Gastroesophageal sphincter (tissue), 3 donors: ENCODE results near the gene EPC1.

Experiments used
- EP300 ChIP-seq: sonication (generic); formaldehyde crosslinking; IDR thresholded peaks from one replicate; pipeline ENCODE4 v1.6.1; 2017; ENCODE audit warnings: antibody characterized with exemption, mild to moderate bottlenecking
- POLR2A ChIP-seq, 2 donors: fragments of 450-650 bp; IDR thresholded peaks; one replicate each; pipeline ENCODE4 v1.6.1; 2017; ENCODE audit warnings: antibody characterized with exemption in 2 of 2, mild to moderate bottlenecking in 2 of 2, moderate library complexity in 1 of 2
- POLR2AphosphoS5 ChIP-seq: sonication (generic); formaldehyde crosslinking; IDR thresholded peaks from one replicate; pipeline ENCODE4 v1.6.1; 2017; ENCODE audit warnings: antibody characterized with exemption
- TF ChIP-seq, protein P1 (sequence below), 4 experiments: fragments of 200-600 bp in 2 of 4; fragments of 450-650 bp in 2 of 4; sonication (generic) in 1 of 4; IDR thresholded peaks; one replicate each; pipeline ENCODE4 v1.5.1; 2017 to 2019; ENCODE audit warnings: antibody characterized with exemption in 4 of 4, mild to moderate bottlenecking in 2 of 4, moderate library complexity in 2 of 4

- TF ChIP-seq, protein P1, sequence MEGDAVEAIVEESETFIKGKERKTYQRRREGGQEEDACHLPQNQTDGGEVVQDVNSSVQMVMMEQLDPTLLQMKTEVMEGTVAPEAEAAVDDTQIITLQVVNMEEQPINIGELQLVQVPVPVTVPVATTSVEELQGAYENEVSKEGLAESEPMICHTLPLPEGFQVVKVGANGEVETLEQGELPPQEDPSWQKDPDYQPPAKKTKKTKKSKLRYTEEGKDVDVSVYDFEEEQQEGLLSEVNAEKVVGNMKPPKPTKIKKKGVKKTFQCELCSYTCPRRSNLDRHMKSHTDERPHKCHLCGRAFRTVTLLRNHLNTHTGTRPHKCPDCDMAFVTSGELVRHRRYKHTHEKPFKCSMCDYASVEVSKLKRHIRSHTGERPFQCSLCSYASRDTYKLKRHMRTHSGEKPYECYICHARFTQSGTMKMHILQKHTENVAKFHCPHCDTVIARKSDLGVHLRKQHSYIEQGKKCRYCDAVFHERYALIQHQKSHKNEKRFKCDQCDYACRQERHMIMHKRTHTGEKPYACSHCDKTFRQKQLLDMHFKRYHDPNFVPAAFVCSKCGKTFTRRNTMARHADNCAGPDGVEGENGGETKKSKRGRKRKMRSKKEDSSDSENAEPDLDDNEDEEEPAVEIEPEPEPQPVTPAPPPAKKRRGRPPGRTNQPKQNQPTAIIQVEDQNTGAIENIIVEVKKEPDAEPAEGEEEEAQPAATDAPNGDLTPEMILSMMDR (IDR thresholded peaks at IDR 0.05): no peak
- TF ChIP-seq POLR2A (IDR thresholded peaks at IDR 0.05) (no peak), POLR2AphosphoS5 (no peak), EP300 (no peak)
Observed at GRCh38 chr10:32317795-32318357, 29.1 kb downstream of the EPC1 start.
